HG02759 (cell line): ENCODE results near the gene BTBD9.
A peak's percentile ranks its signal among the peaks of the same experiment; 100 is the strongest.
"Not testable (repeated sequence)": the region's sequence is repeated elsewhere in the genome, so short reads cannot be mapped to it uniquely, and the experiment has no call there.

ENCODE experiments used
- ATAC-seq: cut with Tn5 transposase; IDR thresholded peaks from one replicate; pipeline ENCODE4 v1.9.1; 2021; ENCODE audit warnings: mild to moderate bottlenecking, moderate library complexity; ENCODE audit not compliant: unreplicated experiment

BTBD9 gene

DNA sequence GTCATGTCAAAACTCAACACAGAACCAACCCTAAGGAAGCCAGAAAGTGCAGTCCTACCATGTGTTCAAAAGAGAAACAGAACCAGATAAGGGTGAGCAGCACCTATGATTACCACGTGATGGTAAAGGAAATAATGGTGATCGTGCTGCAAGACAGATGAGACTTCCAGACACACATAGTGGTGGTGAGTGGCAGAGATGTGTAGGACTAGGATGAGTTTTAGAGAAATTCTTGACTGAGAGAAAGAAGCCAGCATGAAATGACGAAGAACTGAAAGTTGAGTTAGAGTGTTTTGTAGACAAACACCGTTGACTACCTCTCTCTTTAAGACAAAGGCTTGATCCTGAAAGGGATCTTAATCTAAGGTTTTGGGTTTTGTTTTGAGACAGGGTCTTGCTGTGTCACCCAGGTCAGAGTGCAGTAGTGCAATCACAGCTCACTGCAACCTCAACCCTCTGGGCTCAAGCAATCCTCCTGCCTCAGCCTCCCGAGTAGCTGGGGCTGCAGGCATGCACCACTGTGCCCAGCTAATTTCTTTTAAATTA lies 10.6 kb upstream of the BTBD9 start:
- ATAC-seq, result no peak

DNA sequence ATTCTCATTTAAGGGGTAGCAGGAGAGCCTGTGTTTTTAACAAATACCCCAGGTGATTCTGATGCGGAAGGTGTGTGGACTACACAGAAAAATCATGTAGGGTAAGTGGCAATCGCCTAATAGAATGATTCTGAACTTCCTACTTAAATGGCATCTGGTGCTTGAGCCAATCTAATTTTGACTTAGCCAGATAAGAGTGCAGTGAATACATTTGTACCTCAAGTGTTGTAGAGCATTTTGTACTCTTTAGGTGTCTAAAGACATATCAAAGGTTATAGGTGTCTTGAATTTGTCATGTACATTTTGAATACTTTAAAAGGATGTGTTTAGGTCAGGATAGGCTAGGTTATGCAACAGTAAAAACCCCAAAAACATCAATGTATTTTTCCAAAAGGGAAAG lies 10.0 kb upstream of the BTBD9 start:
- ATAC-seq, result no peak

DNA sequence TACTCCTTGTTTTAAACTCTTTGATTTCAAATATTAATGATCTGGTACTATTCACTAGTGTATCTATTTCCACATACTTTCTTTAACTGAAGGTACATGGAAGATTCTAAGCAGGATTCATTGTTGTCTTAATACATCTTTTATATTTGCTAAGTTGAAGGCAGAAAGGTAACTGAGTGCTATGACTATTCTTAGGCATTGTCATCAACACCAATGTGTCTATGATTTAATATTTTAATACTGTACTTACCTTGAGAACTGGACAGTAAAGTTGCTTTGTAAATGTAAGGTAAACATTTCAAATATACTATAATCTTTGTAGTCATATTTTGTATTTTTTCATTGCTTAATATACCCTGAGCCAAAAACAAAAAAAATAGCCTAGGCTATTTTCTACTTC lies 8.9 kb upstream of the BTBD9 start:
- ATAC-seq, result no peak

DNA sequence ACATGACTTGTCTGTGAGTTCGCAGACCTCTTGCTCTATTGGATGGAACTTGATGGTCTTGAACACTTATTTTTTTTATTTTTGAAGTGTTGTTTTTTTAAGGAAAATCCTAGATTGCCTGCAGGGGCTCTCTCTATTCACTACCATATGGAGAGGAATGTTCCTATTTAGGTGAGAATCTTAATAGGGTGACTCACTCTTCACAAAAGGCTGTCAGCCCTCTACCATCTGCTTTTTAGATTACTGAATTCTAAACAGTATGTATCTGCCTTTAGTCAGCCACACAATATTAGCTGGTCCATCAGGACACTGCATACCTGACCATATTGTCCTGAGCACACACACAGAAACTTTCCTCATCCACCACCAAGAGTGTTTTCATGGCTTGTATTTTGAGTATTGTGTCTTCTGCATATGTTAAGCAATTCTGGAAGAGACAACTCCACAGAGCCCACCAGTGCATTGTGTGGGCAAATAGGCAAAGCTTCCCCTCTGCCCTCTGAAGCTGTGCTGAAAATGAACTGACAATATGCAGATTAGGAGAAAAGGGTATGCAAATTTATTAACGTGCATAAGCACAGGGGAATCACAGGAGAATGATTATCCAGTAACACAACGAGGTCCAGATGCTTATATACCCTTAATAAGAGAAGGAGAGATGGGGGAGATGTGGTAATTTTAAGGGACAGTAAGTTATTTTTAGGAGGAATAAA lies 6.6 kb upstream of the BTBD9 start:
- ATAC-seq, result no peak

DNA sequence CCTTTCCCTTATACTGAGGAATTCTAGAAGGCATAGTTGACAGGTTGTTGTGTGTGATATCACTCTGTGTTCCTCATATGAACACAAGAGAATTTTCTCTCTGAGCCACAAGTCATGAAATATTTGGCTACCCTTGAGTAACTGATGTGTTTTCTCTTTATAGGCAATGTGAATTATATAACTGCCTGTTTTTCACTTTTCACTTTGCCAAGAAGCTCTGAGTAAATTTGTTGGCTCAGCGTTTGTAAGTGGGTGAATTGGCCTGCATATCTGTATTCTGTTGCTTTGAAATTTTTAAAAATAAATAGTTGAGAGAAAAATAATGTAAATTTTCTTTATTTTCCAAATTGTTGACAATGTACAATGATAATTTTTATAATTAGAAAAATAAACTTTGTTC lies 5.2 kb upstream of the BTBD9 start:
- no peak for ATAC-seq

DNA sequence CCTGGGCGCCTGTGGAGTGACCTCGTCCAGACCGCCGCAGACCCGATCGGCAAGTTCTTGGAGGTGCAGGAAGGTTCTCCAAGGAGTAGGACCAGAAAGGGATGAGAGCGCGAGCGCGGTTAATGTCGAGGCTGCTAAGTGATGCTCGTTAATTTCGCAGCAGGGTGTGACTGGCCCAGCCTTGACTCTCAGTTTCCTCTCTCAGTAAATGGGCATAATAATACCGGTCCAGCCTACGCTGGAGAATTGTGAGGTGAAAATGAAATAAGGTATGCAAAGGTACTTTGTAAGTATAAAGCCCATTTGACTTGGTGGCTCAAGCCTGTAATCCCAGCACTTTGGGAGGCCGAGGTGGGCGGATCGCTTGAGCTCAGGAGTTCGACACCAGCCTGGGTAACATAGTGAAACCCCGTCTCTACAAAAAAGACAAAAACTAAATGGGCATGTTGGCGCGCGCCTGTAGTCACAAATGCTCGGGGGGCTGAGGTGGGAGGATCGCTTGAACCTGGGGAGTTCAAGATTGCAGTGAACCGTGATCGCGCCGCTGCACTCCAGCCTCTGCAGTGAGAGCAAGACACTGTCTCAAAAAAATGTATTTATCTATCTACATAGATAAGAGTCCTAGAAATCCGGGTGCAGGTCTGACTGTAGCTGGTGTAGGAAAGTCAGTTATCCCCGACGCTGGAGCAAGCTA lies 634 bp upstream of the BTBD9 start:
- ATAC-seq, result peak; percentile 3

DNA sequence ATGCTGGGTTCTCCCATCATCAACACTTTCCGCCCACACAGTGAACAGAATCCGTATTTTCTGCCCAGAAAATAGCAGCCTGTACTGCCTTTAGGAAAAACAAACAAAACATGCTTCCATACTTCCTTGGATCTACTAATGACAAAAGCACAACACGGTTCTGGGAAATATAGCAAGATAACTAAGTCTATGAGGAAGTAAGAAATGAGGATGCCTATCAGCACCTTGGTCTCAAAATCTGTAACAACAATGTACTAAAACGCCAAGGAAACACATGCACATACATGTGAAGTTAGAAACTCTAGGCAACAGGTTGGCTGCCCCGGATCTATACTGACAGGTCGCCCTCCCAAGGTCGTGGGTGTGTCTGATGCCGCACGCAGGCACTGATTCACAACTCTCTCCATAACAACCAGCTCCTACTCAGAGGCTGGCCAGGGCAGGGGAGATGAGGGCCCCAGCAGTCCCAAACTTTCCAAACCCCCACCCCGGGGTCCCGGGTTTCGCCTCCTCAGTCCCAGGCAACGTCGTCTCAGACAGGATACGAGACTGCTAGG lies 710 bp downstream of the BTBD9 start:
- peak; percentile 31 for ATAC-seq

DNA sequence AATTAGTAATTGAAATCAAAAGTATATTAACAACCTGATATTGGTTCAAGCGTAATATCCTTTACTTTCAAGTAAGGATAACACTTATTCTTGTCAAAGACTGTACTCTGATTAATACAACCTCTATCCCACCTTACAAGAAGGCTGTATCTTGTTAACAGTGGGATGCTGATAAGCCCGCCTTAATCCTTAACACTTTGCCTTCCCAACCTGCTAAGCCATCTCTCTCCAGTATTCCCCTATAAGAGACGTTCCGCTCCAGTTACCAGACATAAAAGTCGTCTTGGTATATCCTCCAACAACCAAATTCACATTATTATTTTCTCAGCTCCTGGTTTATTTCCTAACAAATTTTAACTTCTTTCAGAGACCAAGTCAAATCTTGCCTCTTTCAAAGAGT lies 2.0 kb downstream of the BTBD9 start:
- no peak for ATAC-seq

DNA sequence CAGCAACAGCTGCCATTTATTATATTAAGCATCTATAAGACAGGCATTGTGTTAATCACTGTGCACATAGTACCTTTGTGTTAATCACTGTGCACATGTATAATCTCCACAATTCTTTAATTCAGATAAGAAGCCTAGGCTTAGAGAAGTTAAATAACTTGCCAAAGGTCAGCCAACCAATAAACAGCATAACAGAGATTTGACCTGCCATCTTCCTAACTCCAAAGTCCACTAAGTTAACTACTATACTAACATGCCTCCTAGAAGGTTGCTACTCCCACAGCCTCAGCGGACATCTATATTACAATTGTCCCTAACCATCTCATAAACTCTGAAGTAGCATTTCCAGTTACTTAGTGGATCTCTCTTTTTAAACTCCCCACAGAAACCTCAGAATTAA lies 3.7 kb downstream of the BTBD9 start:
- no peak for ATAC-seq

DNA sequence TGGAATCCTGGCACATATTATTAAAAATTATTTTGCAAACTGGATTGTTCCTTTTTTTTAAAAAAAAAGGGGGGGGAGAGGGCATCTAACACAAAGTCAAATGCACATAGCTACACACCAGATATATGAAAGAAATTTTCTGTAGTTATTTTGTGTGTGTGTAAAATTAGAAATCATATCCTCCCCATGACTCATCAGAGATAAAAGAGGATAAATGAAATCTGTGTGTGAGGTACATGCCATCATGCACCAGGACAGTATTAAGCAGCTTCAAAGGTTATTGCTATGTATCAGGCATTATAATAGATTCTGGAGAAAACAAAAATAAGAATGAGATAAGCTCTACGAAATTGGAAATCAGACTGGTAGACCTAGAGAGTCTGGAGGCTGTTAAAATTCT lies 5.2 kb downstream of the BTBD9 start:
- ATAC-seq, result no peak

DNA sequence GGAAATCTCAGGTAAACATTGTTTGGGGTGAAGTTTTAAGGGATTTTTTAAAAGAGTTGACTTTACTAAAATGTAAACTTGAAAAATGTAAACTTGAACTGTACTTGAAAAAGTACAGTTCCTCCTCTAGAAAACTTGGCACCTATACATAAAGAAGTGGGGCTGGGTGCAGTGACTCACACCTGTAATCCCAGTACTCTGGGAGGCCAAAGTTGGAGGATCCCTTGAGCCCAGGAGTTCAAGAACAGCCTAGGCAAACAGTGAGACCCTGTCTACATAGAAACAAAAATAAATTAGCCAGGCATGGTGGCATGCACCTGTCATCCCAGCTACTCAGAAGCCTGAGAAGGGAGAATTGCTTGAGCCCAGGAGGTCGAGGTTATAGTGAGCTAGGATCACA lies 7.2 kb downstream of the BTBD9 start:
- no peak for ATAC-seq

DNA sequence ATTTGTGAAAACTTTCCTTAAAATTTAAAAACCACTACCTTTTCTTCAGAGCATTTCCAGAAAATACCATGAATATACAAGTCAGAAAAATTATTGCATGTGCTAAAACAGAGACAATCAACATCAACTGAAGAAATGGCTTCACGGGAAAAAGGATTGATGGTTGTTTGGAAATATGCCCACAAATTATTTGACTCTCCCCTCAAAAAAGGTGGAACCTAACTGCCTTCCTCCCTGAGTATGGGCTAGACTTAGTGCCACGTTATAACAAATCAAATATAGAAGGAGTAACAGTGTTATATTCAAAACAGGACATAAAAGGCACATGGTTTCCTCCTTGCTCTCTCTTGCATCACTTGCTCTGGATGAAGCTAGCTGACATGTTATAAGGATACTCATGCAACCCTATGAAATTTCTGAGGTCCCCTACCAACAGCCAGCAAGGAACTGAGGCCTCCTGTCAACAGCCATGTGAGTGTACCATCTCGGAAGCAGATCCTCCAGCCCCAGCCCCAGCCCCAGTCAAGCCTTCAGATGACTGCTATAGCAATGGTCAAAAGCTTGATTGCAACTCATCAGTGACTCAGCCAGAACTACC lies 8.4 kb downstream of the BTBD9 start:
- ATAC-seq, result no peak

DNA sequence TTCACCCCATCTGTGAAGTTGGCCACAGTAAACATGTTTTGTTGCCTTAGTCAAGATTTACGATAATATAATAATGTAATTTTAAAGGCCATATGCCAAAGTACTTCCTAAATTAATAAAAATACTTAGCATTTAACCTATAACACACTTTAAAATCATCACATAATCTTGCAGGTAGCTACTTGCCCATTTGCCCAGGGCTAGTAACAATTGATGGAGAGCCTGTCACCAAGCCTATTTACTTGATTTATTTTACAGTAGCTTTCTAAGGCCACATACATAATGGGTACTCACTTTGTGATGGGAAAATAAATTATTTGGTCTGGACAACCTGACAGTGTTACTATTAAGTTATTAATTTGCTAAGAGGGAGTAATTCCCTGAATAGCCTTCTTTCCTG lies 14.5 kb downstream of the BTBD9 start:
- no peak for ATAC-seq

DNA sequence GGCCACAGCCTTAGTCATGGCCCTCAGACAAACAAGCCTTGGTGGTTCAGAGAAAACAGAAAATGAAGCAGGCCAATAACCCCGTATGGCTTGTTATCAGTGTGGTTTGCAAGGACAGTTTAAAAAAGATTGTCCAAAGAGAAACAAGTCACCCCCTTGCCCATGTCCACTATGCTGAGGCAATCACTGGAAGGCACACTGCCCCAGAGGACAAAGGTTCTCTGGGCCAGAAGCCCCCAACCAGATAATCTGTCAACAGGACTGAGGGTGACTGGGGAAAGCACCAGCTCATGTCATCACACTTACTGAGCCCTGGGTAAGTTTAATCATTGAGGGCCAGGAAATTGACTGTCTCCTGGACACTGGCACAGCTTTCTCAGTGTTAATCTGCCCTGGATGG lies 20.4 kb downstream of the BTBD9 start:
- ATAC-seq, result not testable (repeated sequence)

DNA sequence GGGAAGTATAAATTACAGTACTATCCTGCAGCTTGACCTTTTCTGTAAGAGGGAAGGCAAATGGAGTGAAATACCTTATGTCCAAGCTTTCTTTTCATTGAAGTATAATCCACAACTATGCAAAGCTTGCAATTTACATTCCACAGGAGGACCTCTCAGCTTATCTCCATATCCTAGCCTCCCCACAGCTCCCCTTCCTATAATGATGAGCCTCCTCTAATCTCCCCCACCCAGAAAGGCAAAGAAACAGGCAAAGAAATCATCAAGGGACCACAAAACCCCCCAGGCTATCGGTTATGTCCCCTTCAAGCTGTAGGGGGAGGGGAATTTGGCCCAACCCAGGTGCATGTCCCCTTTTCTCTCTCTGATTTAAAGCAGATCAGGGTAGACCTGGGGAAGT lies 21.4 kb downstream of the BTBD9 start:
- ATAC-seq, result not testable (repeated sequence)

DNA sequence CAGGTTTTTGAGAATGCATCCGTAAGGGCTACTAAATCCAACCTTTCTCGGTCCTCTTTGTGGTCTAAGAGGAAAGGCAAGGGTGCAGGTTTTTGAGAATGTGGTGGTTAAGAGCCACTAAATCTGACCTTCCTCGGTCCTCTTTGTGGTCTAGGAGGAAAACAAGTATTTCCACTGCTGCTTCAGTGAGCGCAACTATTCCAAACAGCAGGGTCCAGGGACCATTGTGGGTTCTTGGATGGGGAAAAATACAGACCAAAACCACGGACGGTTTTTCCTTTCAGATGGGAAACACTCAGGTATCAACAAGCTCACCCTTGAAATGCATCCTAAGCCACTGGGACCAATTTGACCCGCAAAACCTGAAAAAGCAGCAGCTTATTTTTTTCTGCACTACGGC lies 21.9 kb downstream of the BTBD9 start:
- no peak for ATAC-seq

DNA sequence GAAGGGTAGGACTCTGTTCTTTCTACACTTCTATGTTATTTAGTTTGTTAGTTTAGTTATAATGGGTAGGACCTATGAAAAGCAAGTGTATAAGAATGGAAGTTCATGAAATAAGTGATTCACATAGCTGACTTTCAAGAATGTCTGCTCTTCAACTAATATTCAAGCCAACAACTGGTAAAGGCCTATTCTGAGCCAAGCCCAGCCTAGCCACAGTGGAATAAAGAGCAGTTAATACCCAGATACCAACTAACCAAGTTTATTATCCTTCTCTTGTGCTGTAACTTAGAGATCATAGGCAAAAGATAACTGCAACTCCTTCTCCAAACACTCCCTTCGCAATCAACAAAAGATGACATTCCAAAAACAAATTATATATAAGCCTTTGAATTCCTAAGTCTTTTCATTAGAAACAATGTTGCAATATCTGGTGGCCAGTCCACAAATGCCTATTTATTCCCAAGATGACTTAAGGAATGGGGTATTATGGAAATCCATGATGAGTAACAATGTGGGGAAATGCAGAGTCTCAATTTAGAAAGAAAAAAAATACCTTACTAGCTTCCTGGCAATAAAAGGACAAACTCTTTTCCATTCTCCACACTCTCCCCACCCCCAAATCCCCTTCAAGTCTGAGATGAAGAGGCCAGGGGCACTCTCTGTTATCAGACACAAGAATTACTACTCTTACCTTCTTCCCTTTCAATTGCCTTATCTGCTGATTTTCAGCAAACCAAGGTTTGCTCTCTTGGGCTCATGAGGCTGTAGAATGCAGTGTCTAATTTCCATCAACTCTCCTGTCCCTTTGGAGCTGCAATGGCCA lies 27.4 kb downstream of the BTBD9 start:
- no peak for ATAC-seq

DNA sequence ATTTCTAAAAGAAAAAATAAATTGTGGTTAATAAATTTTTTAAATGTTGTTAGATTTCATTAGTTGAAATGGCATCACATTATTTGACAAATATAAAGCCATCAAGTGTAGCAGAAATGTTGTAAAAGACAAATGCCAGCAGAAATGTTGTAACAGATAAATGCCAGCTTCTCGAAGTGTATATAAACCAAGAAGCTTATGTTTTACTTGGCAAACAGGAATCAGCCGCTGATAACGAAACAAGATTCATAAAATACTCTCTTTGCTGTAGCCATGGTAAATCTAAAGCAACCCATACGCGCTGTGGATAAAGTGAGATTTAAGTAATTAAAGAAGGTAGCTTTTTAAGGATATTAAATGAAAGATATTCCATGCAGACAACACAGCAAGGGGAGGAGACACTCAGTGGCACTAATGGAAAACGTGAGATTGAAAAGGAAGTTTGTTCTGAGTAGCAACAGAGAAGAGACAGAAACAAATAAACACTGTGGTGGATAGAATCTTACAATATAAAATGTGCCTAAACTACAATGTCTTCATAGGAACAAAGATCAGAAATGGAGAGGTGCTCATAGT lies 29.6 kb downstream of the BTBD9 start:
- ATAC-seq, result no peak

DNA sequence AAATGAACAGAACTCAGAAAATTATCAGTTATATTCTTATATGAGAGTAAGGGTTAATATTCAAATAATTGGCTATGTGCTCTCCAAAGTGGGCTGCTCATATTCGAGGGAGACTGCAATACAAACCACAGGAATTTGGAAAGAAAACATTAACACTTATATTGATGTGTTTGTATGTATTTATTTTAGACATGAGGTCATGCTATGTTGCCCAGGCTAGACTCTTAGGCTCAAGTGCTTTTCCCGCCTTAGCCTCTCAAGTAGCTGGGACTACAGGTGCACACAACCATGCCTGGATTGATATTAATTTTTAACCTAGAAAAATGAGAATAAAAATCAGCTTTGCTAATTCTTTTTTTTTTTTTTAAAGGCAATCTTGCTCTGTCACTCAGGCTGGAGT lies 35.0 kb downstream of the BTBD9 start:
- no peak for ATAC-seq

DNA sequence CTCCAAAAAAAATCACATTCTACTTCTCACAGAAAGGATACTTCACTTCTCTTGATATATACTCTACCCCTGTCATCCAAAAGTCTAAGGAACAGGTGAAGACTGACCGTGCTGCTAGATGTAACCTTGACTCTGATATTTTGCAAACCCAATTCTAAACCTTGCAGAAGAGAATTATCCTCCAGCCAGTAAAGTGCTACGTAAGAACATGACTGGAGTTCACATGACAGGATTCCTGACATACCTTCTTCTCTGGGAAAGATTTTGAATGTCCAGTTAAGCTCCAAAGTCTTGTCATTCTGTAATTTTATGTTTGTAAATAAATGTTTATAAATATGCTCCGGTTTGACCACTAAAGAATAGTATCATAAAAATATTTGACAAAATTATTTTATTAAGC lies 35.8 kb downstream of the BTBD9 start:
- no peak for ATAC-seq

DNA sequence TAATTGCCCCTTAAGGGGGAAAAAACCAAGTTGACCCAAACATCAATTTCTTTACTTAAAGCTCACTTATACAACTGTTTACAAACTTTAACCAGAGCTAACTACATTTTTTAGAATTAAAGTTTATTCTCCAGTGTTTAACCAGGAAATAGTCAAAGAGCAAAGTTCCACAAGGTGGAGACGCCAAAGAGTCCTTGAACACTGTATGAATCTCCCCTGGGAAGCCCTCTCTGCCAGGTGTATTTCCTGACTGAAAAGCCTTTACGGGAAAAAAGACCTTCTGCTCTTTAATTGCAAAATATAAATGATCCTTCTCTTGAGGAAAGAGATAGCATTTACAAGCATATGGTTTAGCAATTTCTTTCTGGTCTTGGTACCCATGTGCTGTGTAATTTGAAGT lies 36.2 kb downstream of the BTBD9 start:
- no peak for ATAC-seq
